K562 (cell line): Measurements from ENCODE around the gene RNF126. TPM values are rescaled to one million over a fixed set of nuclear protein-coding genes. Genes with fewer than 3 reads are reported as not detected.

Experiments
- ARID1B ChIP-seq: fragments of 450-650 bp; IDR thresholded peaks from 2 replicates; pipeline ENCODE4 v1.6.1; 2016; ENCODE audit warnings: antibody characterized with exemption, mild to moderate bottlenecking, inconsistent platforms
- BCOR ChIP-seq: fragments of 450-650 bp; IDR thresholded peaks from 2 replicates; pipeline ENCODE4 v1.6.1; 2016
- CBX1 ChIP-seq: sonication (generic); IDR thresholded peaks from 2 replicates; pipeline ENCODE4 v1.6.1; 2016; ENCODE audit warnings: antibody characterized with exemption, low read depth, mild to moderate bottlenecking
- COPS2 ChIP-seq: fragments of 450-650 bp; conservative IDR thresholded peaks from 2 replicates; pipeline ENCODE4 v1.6.1; 2016; ENCODE audit warnings: mild to moderate bottlenecking, moderate library complexity
- MEF2A ChIP-seq: IDR thresholded peaks from 2 replicates; pipeline ENCODE4 v1.6.1; 2011; ENCODE audit warnings: low read depth, mild to moderate bottlenecking, low read length, moderate library complexity; ENCODE audit not compliant: control insufficient read depth
- MTA2 ChIP-seq: fragments of 450-650 bp; IDR thresholded peaks from 2 replicates; pipeline ENCODE4 v1.6.1; 2016; ENCODE audit warnings: low read depth
- NR4A1 ChIP-seq, 2 experiments: fragments of 250-450 bp in 1 of 2; fragments of 450-650 bp in 1 of 2; sonication (Bioruptor Pico) in 1 of 2; IDR thresholded peaks; 2 replicates each; pipeline versions ENCODE4 v1.4.0 to v1.6.1; 2016 to 2020; ENCODE audit warnings: mild to moderate bottlenecking in 2 of 2, missing compliant biosample characterization in 1 of 2, missing genetic modification characterization in 1 of 2, moderate library complexity in 1 of 2
- PRMT5 ChIP-seq: sonication (generic); formaldehyde crosslinking; IDR thresholded peaks from 2 replicates; pipeline ENCODE4 v1.5.0; 2020; ENCODE audit warnings: missing genetic modification reagents
- SNAPC5 ChIP-seq: fragments of 250-450 bp; sonication (Bioruptor Pico); IDR thresholded peaks from 2 replicates; pipeline ENCODE4 v1.8.0; 2021; ENCODE audit warnings: moderate library complexity, mild to moderate bottlenecking, inconsistent platforms
- TAL1 ChIP-seq: fragments of 450-650 bp; IDR thresholded peaks from 2 replicates; pipeline ENCODE4 v1.6.1; 2016; ENCODE audit warnings: mild to moderate bottlenecking
- ZC3H4 ChIP-seq: sonication (generic); formaldehyde crosslinking; IDR thresholded peaks from 2 replicates; pipeline ENCODE4 v1.9.0; 2021; ENCODE audit warnings: missing genetic modification reagents, borderline replicate concordance
- ZNF518B ChIP-seq: fragments of 250-450 bp; sonication (Bioruptor Pico); IDR thresholded peaks from 2 replicates; pipeline ENCODE4 v1.5.0; 2021; ENCODE audit warnings: mild to moderate bottlenecking, moderate library complexity
- polyA plus RNA-seq, 8 experiments: library from polyadenylated mRNA; depleted of rRNA in 4 of 8; stranded (reverse) in 5 of 8; unstranded in 3 of 8; fragments of >200 nt; fragmentation: Nextera tagmentation in 2 of 8; fragmentation: Illumina TruSeq in 1 of 8; extraction: Ambion mirVana in 2 of 8; extraction: Trizol in 1 of 8; gene quantifications; 2 replicates each; pipeline versions ENCODE4 v1.2.1 to v1.2.3, GENCODE V29; 2011 to 2014; ENCODE audit warnings: inconsistent platforms in 1 of 8, missing spikeins in 1 of 8
- total RNA-seq, 7 experiments: library from RNA; depleted of rRNA in 6 of 7; stranded (reverse); fragments of >200 nt in 6 of 7; fragmentation: Illumina TruSeq in 2 of 7; extraction: Trizol in 2 of 7; gene quantifications; 2 replicates each; pipeline versions ENCODE4 v1.2.1 to v1.2.3, GENCODE V29; 2011 to 2021; ENCODE audit warnings: low replicate concordance in 1 of 7
- TF ChIP-seq, protein P1 (sequence below): IDR thresholded peaks from 2 replicates; pipeline ENCODE4 v1.6.1; 2014; ENCODE audit warnings: antibody characterized with exemption
- TF ChIP-seq, protein P2 (sequence below), 3 experiments: fragments of 200-800 bp in 1 of 3; fragments of 250-450 bp in 1 of 3; fragments of 450-650 bp in 1 of 3; sonication (Bioruptor Pico) in 1 of 3; sonication (Bioruptor generic) in 1 of 3; formaldehyde crosslinking in 1 of 3; IDR thresholded peaks; 2 replicates each; pipeline versions ENCODE4 v1.6.1 to v1.8.0; 2016 to 2022; ENCODE audit warnings: mild to moderate bottlenecking in 2 of 3, missing genetic modification characterization in 2 of 3, missing compliant biosample characterization in 1 of 3, moderate library complexity in 1 of 3
- TF ChIP-seq, protein P3 (sequence below): fragments of 250-450 bp; sonication (Bioruptor Pico); IDR thresholded peaks from 2 replicates; pipeline ENCODE4 v1.5.0; 2021; ENCODE audit warnings: mild to moderate bottlenecking, borderline replicate concordance
- TF ChIP-seq, protein P4 (sequence below): fragments of 450-650 bp; formaldehyde crosslinking; conservative IDR thresholded peaks from 2 replicates; pipeline ENCODE4 v1.4.0; 2022; ENCODE audit warnings: mild to moderate bottlenecking, missing genetic modification characterization

Gene RNF126
- total and polyA plus RNA-seq, 9 of the 15 experiments (the other 6 are each of a cell fraction or from before 2014, with no cell fraction given) = 0.27 to 101 (median 12.3) TPM

- TF ChIP-seq ZNF518B = no peak
- peak; percentile 98 for TF ChIP-seq CBX1
- no peak for TF ChIP-seq COPS2
- no peak for TF ChIP-seq MEF2A
- TF ChIP-seq, protein P1, sequence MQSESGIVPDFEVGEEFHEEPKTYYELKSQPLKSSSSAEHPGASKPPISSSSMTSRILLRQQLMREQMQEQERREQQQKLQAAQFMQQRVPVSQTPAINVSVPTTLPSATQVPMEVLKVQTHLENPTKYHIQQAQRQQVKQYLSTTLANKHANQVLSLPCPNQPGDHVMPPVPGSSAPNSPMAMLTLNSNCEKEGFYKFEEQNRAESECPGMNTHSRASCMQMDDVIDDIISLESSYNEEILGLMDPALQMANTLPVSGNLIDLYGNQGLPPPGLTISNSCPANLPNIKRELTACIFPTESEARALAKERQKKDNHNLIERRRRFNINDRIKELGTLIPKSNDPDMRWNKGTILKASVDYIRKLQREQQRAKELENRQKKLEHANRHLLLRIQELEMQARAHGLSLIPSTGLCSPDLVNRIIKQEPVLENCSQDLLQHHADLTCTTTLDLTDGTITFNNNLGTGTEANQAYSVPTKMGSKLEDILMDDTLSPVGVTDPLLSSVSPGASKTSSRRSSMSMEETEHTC = no peak
- peak; percentile 99 for TF ChIP-seq BCOR
- TF ChIP-seq PRMT5 = no peak
- TF ChIP-seq TAL1 = no peak
- TF ChIP-seq SNAPC5 = no peak
- TF ChIP-seq NR4A1 (CRISPR knock-in tag; IDR thresholded peaks at IDR 0.05) = 0 out of 2 replicates have a peak, but pooled peaks have one; percentile 37
- TF ChIP-seq NR4A1 (tag; IDR thresholded peaks at IDR 0.05) = no peak
- peak; percentile 24; the same call in 1 of the 2 replicates for TF ChIP-seq ARID1B
- no peak for TF ChIP-seq MTA2
- TF ChIP-seq, protein P2, sequence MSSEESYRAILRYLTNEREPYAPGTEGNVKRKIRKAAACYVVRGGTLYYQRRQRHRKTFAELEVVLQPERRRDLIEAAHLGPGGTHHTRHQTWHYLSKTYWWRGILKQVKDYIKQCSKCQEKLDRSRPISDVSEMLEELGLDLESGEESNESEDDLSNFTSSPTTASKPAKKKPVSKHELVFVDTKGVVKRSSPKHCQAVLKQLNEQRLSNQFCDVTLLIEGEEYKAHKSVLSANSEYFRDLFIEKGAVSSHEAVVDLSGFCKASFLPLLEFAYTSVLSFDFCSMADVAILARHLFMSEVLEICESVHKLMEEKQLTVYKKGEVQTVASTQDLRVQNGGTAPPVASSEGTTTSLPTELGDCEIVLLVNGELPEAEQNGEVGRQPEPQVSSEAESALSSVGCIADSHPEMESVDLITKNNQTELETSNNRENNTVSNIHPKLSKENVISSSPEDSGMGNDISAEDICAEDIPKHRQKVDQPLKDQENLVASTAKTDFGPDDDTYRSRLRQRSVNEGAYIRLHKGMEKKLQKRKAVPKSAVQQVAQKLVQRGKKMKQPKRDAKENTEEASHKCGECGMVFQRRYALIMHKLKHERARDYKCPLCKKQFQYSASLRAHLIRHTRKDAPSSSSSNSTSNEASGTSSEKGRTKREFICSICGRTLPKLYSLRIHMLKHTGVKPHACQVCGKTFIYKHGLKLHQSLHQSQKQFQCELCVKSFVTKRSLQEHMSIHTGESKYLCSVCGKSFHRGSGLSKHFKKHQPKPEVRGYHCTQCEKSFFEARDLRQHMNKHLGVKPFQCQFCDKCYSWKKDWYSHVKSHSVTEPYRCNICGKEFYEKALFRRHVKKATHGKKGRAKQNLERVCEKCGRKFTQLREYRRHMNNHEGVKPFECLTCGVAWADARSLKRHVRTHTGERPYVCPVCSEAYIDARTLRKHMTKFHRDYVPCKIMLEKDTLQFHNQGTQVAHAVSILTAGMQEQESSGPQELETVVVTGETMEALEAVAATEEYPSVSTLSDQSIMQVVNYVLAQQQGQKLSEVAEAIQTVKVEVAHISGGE (CRISPR knock-in tag; IDR thresholded peaks at IDR 0.05) = peak in 2 of 3 experiments; percentile 11 to 80; a peak in 2 of 6 replicates
- TF ChIP-seq, protein P3, sequence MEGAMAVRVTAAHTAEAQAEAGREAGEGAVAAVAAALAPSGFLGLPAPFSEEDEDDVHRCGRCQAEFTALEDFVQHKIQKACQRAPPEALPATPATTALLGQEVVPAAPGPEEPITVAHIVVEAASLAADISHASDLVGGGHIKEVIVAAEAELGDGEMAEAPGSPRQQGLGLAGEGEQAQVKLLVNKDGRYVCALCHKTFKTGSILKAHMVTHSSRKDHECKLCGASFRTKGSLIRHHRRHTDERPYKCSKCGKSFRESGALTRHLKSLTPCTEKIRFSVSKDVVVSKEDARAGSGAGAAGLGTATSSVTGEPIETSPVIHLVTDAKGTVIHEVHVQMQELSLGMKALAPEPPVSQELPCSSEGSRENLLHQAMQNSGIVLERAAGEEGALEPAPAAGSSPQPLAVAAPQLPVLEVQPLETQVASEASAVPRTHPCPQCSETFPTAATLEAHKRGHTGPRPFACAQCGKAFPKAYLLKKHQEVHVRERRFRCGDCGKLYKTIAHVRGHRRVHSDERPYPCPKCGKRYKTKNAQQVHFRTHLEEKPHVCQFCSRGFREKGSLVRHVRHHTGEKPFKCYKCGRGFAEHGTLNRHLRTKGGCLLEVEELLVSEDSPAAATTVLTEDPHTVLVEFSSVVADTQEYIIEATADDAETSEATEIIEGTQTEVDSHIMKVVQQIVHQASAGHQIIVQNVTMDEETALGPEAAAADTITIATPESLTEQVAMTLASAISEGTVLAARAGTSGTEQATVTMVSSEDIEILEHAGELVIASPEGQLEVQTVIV (CRISPR knock-in tag) = no peak
- no peak for TF ChIP-seq ZC3H4 (CRISPR knock-in tag)
- TF ChIP-seq, protein P4, sequence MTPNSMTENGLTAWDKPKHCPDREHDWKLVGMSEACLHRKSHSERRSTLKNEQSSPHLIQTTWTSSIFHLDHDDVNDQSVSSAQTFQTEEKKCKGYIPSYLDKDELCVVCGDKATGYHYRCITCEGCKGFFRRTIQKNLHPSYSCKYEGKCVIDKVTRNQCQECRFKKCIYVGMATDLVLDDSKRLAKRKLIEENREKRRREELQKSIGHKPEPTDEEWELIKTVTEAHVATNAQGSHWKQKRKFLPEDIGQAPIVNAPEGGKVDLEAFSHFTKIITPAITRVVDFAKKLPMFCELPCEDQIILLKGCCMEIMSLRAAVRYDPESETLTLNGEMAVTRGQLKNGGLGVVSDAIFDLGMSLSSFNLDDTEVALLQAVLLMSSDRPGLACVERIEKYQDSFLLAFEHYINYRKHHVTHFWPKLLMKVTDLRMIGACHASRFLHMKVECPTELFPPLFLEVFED = 0 out of 2 replicates have a peak, but pooled peaks have one; percentile 50
Measured at GRCh38 chr19:703329-703650, 40.3 kb upstream of the RNF126 start (continued).
